HepG2 (cell line): ENCODE data around the gene ARHGAP26. TPM values are rescaled to one million over a fixed set of nuclear protein-coding genes. Genes with fewer than 3 reads are reported as not detected.

Experiments
- CEBPB ChIP-seq: IDR thresholded peaks from 2 replicates; pipeline ENCODE4 v1.6.1; 2011; ENCODE audit warnings: low read depth, low read length, improper control_type of control experiment, borderline replicate concordance
- ETS1 ChIP-seq: sonication (generic); formaldehyde crosslinking; IDR thresholded peaks from 2 replicates; pipeline ENCODE4 v1.4.0; 2020; ENCODE audit warnings: missing genetic modification reagents
- GTF2F1 ChIP-seq: fragments of 150-350 bp; IDR thresholded peaks from 2 replicates; pipeline ENCODE4 v1.6.1; 2014; ENCODE audit warnings: low read length
- MAFK ChIP-seq, 2 experiments: IDR thresholded peaks in 1 of 2; conservative IDR thresholded peaks in 1 of 2; 2 replicates each; pipeline ENCODE4 v1.6.1; 2011; ENCODE audit warnings: improper control_type of control experiment in 2 of 2, low read length in 2 of 2
- NR3C1 ChIP-seq: sonication (generic); formaldehyde crosslinking; IDR thresholded peaks from 2 replicates; pipeline ENCODE4 v1.4.0; 2020; ENCODE audit warnings: missing genetic modification reagents
- POGK ChIP-seq: sonication (generic); formaldehyde crosslinking; conservative IDR thresholded peaks from 2 replicates; pipeline ENCODE4 v1.8.0; 2022; ENCODE audit warnings: mild to moderate bottlenecking, moderate library complexity, missing genetic modification reagents
- PREB ChIP-seq: sonication (generic); formaldehyde crosslinking; IDR thresholded peaks from 2 replicates; pipeline ENCODE4 v1.4.0; 2020; ENCODE audit warnings: missing genetic modification reagents
- PRMT3 ChIP-seq: sonication (generic); formaldehyde crosslinking; IDR thresholded peaks from 2 replicates; pipeline ENCODE4 v1.8.1; 2022; ENCODE audit warnings: low read depth, mild to moderate bottlenecking, moderate library complexity, missing genetic modification reagents, borderline replicate concordance
- SP140L ChIP-seq: sonication (generic); formaldehyde crosslinking; IDR thresholded peaks from 2 replicates; pipeline ENCODE4 v1.4.0; 2020; ENCODE audit warnings: missing genetic modification reagents, borderline replicate concordance
- SRY ChIP-seq: sonication (generic); formaldehyde crosslinking; IDR thresholded peaks from 2 replicates; pipeline ENCODE4 v1.8.0; 2022; ENCODE audit warnings: mild to moderate bottlenecking, missing genetic modification reagents
- STAG1 ChIP-seq: sonication (generic); formaldehyde crosslinking; IDR thresholded peaks from 2 replicates; pipeline ENCODE4 v1.4.0; 2020; ENCODE audit warnings: missing genetic modification reagents
- TRIM24 ChIP-seq: sonication (generic); formaldehyde crosslinking; IDR thresholded peaks from 2 replicates; pipeline ENCODE4 v1.8.0; 2022; ENCODE audit warnings: mild to moderate bottlenecking, missing genetic modification reagents
- ZBTB49 ChIP-seq: sonication (generic); formaldehyde crosslinking; IDR thresholded peaks from 2 replicates; pipeline ENCODE4 v1.4.0; 2020; ENCODE audit warnings: missing genetic modification reagents, borderline replicate concordance
- ZNF205 ChIP-seq: IDR thresholded peaks from 2 replicates; pipeline ENCODE4 v1.6.1; 2018; ENCODE audit warnings: missing biosample characterization, missing genetic modification reagents
- ZNF362 ChIP-seq: sonication (generic); formaldehyde crosslinking; IDR thresholded peaks from 2 replicates; pipeline ENCODE4 v1.4.0; 2020; ENCODE audit warnings: missing genetic modification reagents, mild to moderate bottlenecking, borderline replicate concordance
- ZNF530 ChIP-seq: sonication (generic); formaldehyde crosslinking; IDR thresholded peaks from 2 replicates; pipeline ENCODE4 v1.5.0; 2020; ENCODE audit warnings: low read depth, mild to moderate bottlenecking, missing genetic modification reagents
- ZNF724P ChIP-seq: sonication (generic); formaldehyde crosslinking; IDR thresholded peaks from 2 replicates; pipeline ENCODE4 v1.8.0; 2022; ENCODE audit warnings: missing genetic modification reagents, borderline replicate concordance
- ZNF749 ChIP-seq: sonication (generic); formaldehyde crosslinking; IDR thresholded peaks from 2 replicates; pipeline ENCODE4 v1.8.0; 2022; ENCODE audit warnings: mild to moderate bottlenecking, missing genetic modification reagents, moderate library complexity, borderline replicate concordance
- ZNF800 ChIP-seq: sonication (generic); formaldehyde crosslinking; IDR thresholded peaks from 2 replicates; pipeline ENCODE4 v1.4.0; 2020; ENCODE audit warnings: missing genetic modification reagents
- polyA plus RNA-seq, 8 experiments: library from polyadenylated mRNA; depleted of rRNA in 3 of 8; stranded (reverse) in 7 of 8; unstranded in 1 of 8; fragments of >200 nt; fragmentation: Illumina TruSeq in 4 of 8; extraction: Trizol in 4 of 8; gene quantifications; 2 replicates each; pipeline versions ENCODE4 v1.2.1 to v1.2.3, GENCODE V29; 2011 to 2016; ENCODE audit warnings: low read depth in 4 of 8, missing spikeins in 1 of 8, mixed read lengths in 1 of 8; ENCODE audit not compliant: insufficient read depth in 1 of 8
- total RNA-seq, 5 experiments: library from RNA; depleted of rRNA; stranded (reverse); fragments of >200 nt; fragmentation: Illumina TruSeq; extraction: Trizol; gene quantifications; 2 replicates each; pipeline ENCODE4 v1.2.3, GENCODE V29; 2016; ENCODE audit warnings: low read depth in 1 of 5

ARHGAP26 gene
- total and polyA plus RNA-seq, 2 of the 13 experiments (the other 11 are each of a cell fraction or from before 2014, with no cell fraction given), result 9.6 to 18.2 TPM

- no peak for TF ChIP-seq ZBTB49 (CRISPR knock-in tag)
- no peak for TF ChIP-seq SP140L (CRISPR knock-in tag)
- TF ChIP-seq NR3C1 (CRISPR knock-in tag), result no peak
- TF ChIP-seq PREB, result no peak
- no peak for TF ChIP-seq ZNF800 (CRISPR knock-in tag)
- no peak; the same call in 1 of the 2 replicates for TF ChIP-seq CEBPB
- no peak for TF ChIP-seq ZNF749
- no peak for TF ChIP-seq SRY (CRISPR knock-in tag)
- TF ChIP-seq ETS1 (CRISPR knock-in tag), result no peak
- no peak for TF ChIP-seq MAFK (conservative IDR thresholded peaks at IDR 0.05 in 1 of 2, IDR thresholded peaks at IDR 0.05 in 1 of 2; ENCODE audit: low read length in 2 of 2)
- TF ChIP-seq GTF2F1, result no peak
- no peak for TF ChIP-seq ZNF205 (CRISPR knock-in tag)
- TF ChIP-seq ZNF530 (CRISPR knock-in tag), result no peak
- TF ChIP-seq PRMT3 (CRISPR knock-in tag), result peak; percentile 47; the same call in 1 of the 2 replicates
- no peak for TF ChIP-seq TRIM24 (CRISPR knock-in tag)
- peak; percentile 78 for TF ChIP-seq STAG1 (CRISPR knock-in tag)
- TF ChIP-seq ZNF362 (CRISPR knock-in tag), result no peak
- TF ChIP-seq POGK (CRISPR knock-in tag), result peak; percentile 68
- TF ChIP-seq ZNF724P (CRISPR knock-in tag), result no peak
These were observed at the start of gene ARHGAP26 (continued) for GRCh38 chr5:142769793-142770649.
